GM04504 (cell line): ENCODE data around the gene PIK3R4.

Source experiments
- DNase-seq: peaks from one replicate; pipeline ENCODE4 v3.0.0-alpha.2; 2012; ENCODE audit warnings: low read depth

The PIK3R4 gene

GRCh38 chr3:130640027-130640426, 106.6 kb downstream of the PIK3R4 start:
- no peak for DNase-seq

- DNase-seq, result no peak
Measured at GRCh38 chr3:130636480-130637234, 110.0 kb downstream of the PIK3R4 start.

GRCh38 chr3:130635978-130636377, 110.7 kb downstream of the PIK3R4 start:
- no peak for DNase-seq

GRCh38 chr3:130635285-130635684, 111.3 kb downstream of the PIK3R4 start:
- no peak for DNase-seq
